HG03135 (cell line): ENCODE measurements around the gene ZNF804B.
A peak's percentile ranks its signal among the peaks of the same experiment; 100 is the strongest.

ENCODE experiments used
- ATAC-seq: cut with Tn5 transposase; IDR thresholded peaks from one replicate; pipeline ENCODE4 v1.9.1; 2021; ENCODE audit warnings: mild to moderate bottlenecking, moderate library complexity; ENCODE audit not compliant: unreplicated experiment

The ZNF804B gene

GRCh38 chr7:88835147-88835728 is 75.7 kb downstream of the ZNF804B start:
- ATAC-seq: peak; percentile 96

- no peak for ATAC-seq
Measured at GRCh38 chr7:88842201-88842600, 82.7 kb downstream of the ZNF804B start.

- ATAC-seq: no peak
Measured at GRCh38 chr7:88845091-88845490, 85.6 kb downstream of the ZNF804B start.

- ATAC-seq: no peak
Measured at GRCh38 chr7:88851220-88851619, 91.7 kb downstream of the ZNF804B start.

GRCh38 chr7:88859288-88859687 is 99.8 kb downstream of the ZNF804B start:
- no peak for ATAC-seq

- ATAC-seq: no peak
Measured at GRCh38 chr7:88866265-88866863, 106.9 kb downstream of the ZNF804B start.

- ATAC-seq: no peak
Measured at GRCh38 chr7:88867158-88867557, 107.7 kb downstream of the ZNF804B start.

- no peak for ATAC-seq
Measured at GRCh38 chr7:88868456-88868855, 109.0 kb downstream of the ZNF804B start.

- no peak for ATAC-seq
Measured at GRCh38 chr7:88881136-88881535, 121.6 kb downstream of the ZNF804B start.

- no peak for ATAC-seq
Measured at GRCh38 chr7:88885131-88885530, 125.6 kb downstream of the ZNF804B start.

- no peak for ATAC-seq
Measured at GRCh38 chr7:88888684-88889083, 129.2 kb downstream of the ZNF804B start.

GRCh38 chr7:88910516-88910915 is 151.0 kb downstream of the ZNF804B start:
- ATAC-seq: no peak

GRCh38 chr7:88912852-88913251 is 153.4 kb downstream of the ZNF804B start:
- no peak for ATAC-seq

GRCh38 chr7:88915615-88916014 is 156.1 kb downstream of the ZNF804B start:
- ATAC-seq: no peak

- no peak for ATAC-seq
Measured at GRCh38 chr7:88919478-88920131, 160.1 kb downstream of the ZNF804B start.

- no peak for ATAC-seq
Measured at GRCh38 chr7:88922944-88923343, 163.4 kb downstream of the ZNF804B start.

- no peak for ATAC-seq
Measured at GRCh38 chr7:88928276-88928675, 168.8 kb downstream of the ZNF804B start.

GRCh38 chr7:88929719-88930118 is 170.2 kb downstream of the ZNF804B start:
- ATAC-seq: no peak

- no peak for ATAC-seq
Measured at GRCh38 chr7:88933285-88933684, 173.8 kb downstream of the ZNF804B start.

- ATAC-seq: no peak
Measured at GRCh38 chr7:88942815-88943501, 183.5 kb downstream of the ZNF804B start.

- ATAC-seq: no peak
Measured at GRCh38 chr7:88951826-88952225, 192.3 kb downstream of the ZNF804B start.

GRCh38 chr7:88964418-88964817 is 204.9 kb downstream of the ZNF804B start:
- ATAC-seq: no peak
